Measurements from ENCODE around the gene NKX1-1. TPM values are rescaled to one million over a fixed set of nuclear protein-coding genes. Genes with fewer than 3 reads are reported as not detected.

Gene NKX1-1
- total RNA-seq, 6 experiments from 2014 or later: not detected

GRCh38 chr4:1414831-1415680 lies 8.8 kb upstream of the NKX1-1 start:
- Mint-ChIP-seq H3K27ac (no peak overlapping the region), H3K4me1 (ENCODE audit: low read depth) (no peaks in the 10 kb centered on the region), H3K9me3 (no peaks in the 10 kb centered on the region), H3K4me3 (no peak overlapping the region), H3K27me3 (ENCODE audit: insufficient read depth) (peaks cover 16% of the 10 kb centered on the region), H3K36me3 (ENCODE audit: low read depth) (no peaks in the 10 kb centered on the region)
- no peak for TF ChIP-seq CTCF (IDR thresholded peaks at IDR 0.05)
- DNase-seq: no peak

GRCh38 chr4:1413687-1414479 lies 7.6 kb upstream of the NKX1-1 start:
- Mint-ChIP-seq H3K4me1 (ENCODE audit: low read depth) (no peaks in the 10 kb centered on the region), H3K27me3 (ENCODE audit: insufficient read depth) (peaks cover 14% of the 10 kb centered on the region), H3K4me3 (no peak overlapping the region), H3K9me3 (no peaks in the 10 kb centered on the region), H3K36me3 (ENCODE audit: low read depth) (no peaks in the 10 kb centered on the region), H3K27ac (no peak overlapping the region)
- DNase-seq: no peak
- TF ChIP-seq CTCF (IDR thresholded peaks at IDR 0.05): no peak

- H3K27ac Mint-ChIP-seq: no peak overlapping the region
- no peaks in the 10 kb centered on the region for H3K36me3 Mint-ChIP-seq (ENCODE audit: low read depth)
- no peak overlapping the region for H3K4me3 Mint-ChIP-seq
- peaks cover 4% of the 10 kb centered on the region; the same call in 1 of the 2 replicates for H3K9me3 Mint-ChIP-seq
- H3K4me1 Mint-ChIP-seq (ENCODE audit: low read depth): no peaks in the 10 kb centered on the region
- peaks cover 17% of the 10 kb centered on the region for H3K27me3 Mint-ChIP-seq (ENCODE audit: insufficient read depth)
- DNase-seq: no peak
- TF ChIP-seq CTCF (IDR thresholded peaks at IDR 0.05): no peak
These were observed 7.0 kb upstream of the NKX1-1 start for GRCh38 chr4:1413204-1413663.

- Mint-ChIP-seq H3K4me1 (ENCODE audit: low read depth) (no peaks in the 10 kb centered on the region), H3K36me3 (ENCODE audit: low read depth) (no peaks in the 10 kb centered on the region), H3K27ac (no peak overlapping the region), H3K27me3 (ENCODE audit: insufficient read depth) (peaks cover 20% of the 10 kb centered on the region), H3K4me3 (no peak overlapping the region), H3K9me3 (peaks cover 4% of the 10 kb centered on the region; the same call in 1 of the 2 replicates)
- TF ChIP-seq CTCF (IDR thresholded peaks at IDR 0.05): no peak
- no peak for DNase-seq
These were observed 6.3 kb upstream of the NKX1-1 start for GRCh38 chr4:1412376-1413203.

Data from HFFc6 (cell line).